Parathyroid adenoma (tissue), 2 donors: ENCODE results near the gene AP1B1.

Experiments
- H2AFZ ChIP-seq: fragments of 300-600 bp; sonication (generic); one replicate; pipeline ENCODE4 v1.7.0; 2017; ENCODE audit warnings: antibody characterized with exemption, mild to moderate bottlenecking
- H3K27ac ChIP-seq: fragments of 300-600 bp; sonication (generic); one replicate; pipeline ENCODE4 v1.7.0; 2017
- H3K27me3 ChIP-seq: fragments of 300-600 bp; sonication (generic); one replicate; pipeline ENCODE4 v1.7.0; 2017; ENCODE audit warnings: low read length; ENCODE audit not compliant: control insufficient read depth, insufficient read depth
- H3K36me3 ChIP-seq: fragments of 300-600 bp; sonication (generic); one replicate; pipeline ENCODE4 v1.7.0; 2017; ENCODE audit warnings: low read length; ENCODE audit not compliant: control insufficient read depth, insufficient read depth
- H3K4me1 ChIP-seq: fragments of 300-600 bp; sonication (generic); one replicate; pipeline ENCODE4 v1.7.0; 2017; ENCODE audit warnings: control low read depth
- H3K4me2 ChIP-seq: fragments of 300-600 bp; sonication (generic); one replicate; pipeline ENCODE4 v1.7.0; 2017; ENCODE audit warnings: low read length
- H3K4me3 ChIP-seq: fragments of 300-600 bp; sonication (generic); one replicate; pipeline ENCODE4 v1.7.0; 2017; ENCODE audit warnings: low read depth, low read length
- H3K79me2 ChIP-seq: fragments of 300-600 bp; sonication (generic); one replicate; pipeline ENCODE4 v1.7.0; 2017; ENCODE audit warnings: control low read depth
- H3K9ac ChIP-seq: fragments of 300-600 bp; sonication (generic); one replicate; pipeline ENCODE4 v1.7.0; 2017; ENCODE audit warnings: mild to moderate bottlenecking
- H3K9me3 ChIP-seq: fragments of 300-600 bp; sonication (generic); one replicate; pipeline ENCODE4 v1.7.0; 2017; ENCODE audit warnings: low read length; ENCODE audit not compliant: control insufficient read depth
- TF ChIP-seq, protein P1 (sequence below): fragments of 300-600 bp; sonication (generic); IDR thresholded peaks from one replicate; pipeline ENCODE4 v1.7.0; 2017; ENCODE audit warnings: antibody characterized with exemption, mild to moderate bottlenecking
- donor health status: primary hyperparathyroidism.

The AP1B1 gene

DNA sequence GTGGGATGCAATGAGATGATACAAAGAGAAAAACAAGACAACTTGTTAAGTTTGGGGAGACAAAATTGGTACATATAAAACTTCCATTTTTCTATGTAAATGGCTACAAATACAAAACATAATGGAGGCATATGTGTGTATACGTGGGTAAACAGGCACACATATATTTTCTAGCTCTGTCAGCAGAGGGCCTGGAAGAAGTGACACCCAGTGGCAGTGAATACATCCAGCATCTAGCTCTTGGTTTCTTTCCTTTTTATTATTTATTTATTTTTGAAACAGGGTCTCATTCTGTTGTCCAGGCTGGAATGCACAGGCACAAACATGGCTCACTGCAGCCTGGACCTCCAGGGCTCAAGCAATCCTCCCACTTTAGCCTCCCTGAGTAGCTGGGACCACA is 67.8 kb downstream of the AP1B1 start:
- no peaks in the 10 kb centered on the region for H3K79me2 ChIP-seq
- H3K4me3 ChIP-seq, result no peak overlapping the region
- H3K4me2 ChIP-seq, result no peak overlapping the region
- TF ChIP-seq, protein P1, sequence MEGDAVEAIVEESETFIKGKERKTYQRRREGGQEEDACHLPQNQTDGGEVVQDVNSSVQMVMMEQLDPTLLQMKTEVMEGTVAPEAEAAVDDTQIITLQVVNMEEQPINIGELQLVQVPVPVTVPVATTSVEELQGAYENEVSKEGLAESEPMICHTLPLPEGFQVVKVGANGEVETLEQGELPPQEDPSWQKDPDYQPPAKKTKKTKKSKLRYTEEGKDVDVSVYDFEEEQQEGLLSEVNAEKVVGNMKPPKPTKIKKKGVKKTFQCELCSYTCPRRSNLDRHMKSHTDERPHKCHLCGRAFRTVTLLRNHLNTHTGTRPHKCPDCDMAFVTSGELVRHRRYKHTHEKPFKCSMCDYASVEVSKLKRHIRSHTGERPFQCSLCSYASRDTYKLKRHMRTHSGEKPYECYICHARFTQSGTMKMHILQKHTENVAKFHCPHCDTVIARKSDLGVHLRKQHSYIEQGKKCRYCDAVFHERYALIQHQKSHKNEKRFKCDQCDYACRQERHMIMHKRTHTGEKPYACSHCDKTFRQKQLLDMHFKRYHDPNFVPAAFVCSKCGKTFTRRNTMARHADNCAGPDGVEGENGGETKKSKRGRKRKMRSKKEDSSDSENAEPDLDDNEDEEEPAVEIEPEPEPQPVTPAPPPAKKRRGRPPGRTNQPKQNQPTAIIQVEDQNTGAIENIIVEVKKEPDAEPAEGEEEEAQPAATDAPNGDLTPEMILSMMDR, result no peak
- H3K9ac ChIP-seq, result no peak overlapping the region
- no peaks in the 10 kb centered on the region for H3K27me3 ChIP-seq
- H3K4me1 ChIP-seq, result no peaks in the 10 kb centered on the region
- no peak overlapping the region for H2AFZ ChIP-seq
- H3K9me3 ChIP-seq, result no peaks in the 10 kb centered on the region
- H3K27ac ChIP-seq, result no peak overlapping the region
- no peaks in the 10 kb centered on the region for H3K36me3 ChIP-seq

DNA sequence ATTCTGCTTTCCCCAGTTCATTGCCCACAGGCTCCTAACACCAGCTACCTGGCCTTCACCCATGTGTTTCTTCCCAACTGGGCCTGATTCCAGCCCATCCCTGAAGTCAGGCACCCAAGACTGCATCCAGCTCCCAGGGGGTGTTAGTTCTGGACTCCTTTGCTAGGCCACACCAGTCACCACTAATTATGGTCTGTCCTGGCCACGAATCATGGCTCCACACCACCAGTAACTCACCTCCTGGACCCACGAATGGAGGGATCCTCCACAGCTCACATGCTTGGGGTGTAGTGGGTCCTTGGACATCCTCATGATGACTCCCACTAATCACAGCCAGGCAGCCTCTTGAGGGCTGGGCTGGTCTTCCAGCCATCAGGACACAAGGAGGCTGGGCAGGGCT is 69.3 kb downstream of the AP1B1 start:
- no peaks in the 10 kb centered on the region for H3K36me3 ChIP-seq
- peaks cover 6% of the 10 kb centered on the region for H3K27me3 ChIP-seq
- H3K4me3 ChIP-seq, result no peak overlapping the region
- no peaks in the 10 kb centered on the region for H3K79me2 ChIP-seq
- H3K27ac ChIP-seq, result no peak overlapping the region
- H2AFZ ChIP-seq, result no peak overlapping the region
- no peaks in the 10 kb centered on the region for H3K9me3 ChIP-seq
- H3K4me1 ChIP-seq, result no peaks in the 10 kb centered on the region
- H3K4me2 ChIP-seq, result no peak overlapping the region
- TF ChIP-seq, protein P1, result no peak
- H3K9ac ChIP-seq, result no peak overlapping the region

GRCh38 chr22:29317827-29318454 is 70.4 kb downstream of the AP1B1 start:
- no peaks in the 10 kb centered on the region for H3K9me3 ChIP-seq
- TF ChIP-seq, protein P1, result no peak

DNA sequence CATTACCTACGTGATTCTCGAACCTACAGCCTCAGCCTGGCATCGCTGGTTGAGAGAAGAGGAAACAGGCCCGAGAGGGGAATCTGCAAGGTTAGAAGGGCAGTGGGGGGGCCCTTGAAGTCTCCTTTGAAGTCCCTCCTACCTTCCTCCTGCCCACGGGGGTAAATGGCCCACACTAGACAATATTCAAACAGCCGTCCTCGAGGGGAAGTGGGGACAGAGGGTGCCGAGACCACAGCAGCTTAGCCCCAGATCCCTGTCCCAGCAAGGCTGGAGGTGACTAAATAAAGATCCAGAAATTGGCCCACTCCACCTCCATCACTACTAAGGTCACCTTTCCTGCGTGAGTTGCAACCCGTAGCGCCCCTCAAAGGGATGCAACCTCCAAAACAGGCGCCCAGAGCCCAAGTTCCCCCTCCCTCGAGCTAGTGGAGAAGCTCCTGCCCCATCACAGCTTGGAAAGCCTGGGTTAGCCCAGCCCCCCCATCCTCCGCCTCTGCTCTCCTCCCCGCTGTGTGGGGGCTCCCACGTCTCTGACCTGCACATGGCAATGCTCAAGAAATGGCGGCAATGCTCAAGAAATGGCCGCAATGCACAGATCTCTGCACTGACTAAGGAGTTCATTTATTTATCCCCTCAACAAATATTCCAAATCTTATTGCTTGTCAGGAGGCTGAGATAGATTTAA is 72.1 kb downstream of the AP1B1 start:
- TF ChIP-seq, protein P1, result no peak
- no peak overlapping the region for H3K4me3 ChIP-seq
- H3K4me2 ChIP-seq, result no peak overlapping the region
- no peak overlapping the region for H3K27ac ChIP-seq
- H3K9me3 ChIP-seq, result no peaks in the 10 kb centered on the region
- H3K79me2 ChIP-seq, result no peaks in the 10 kb centered on the region
- no peaks in the 10 kb centered on the region for H3K4me1 ChIP-seq
- no peaks in the 10 kb centered on the region for H3K36me3 ChIP-seq
- H3K9ac ChIP-seq, result no peak overlapping the region
- peaks cover 12% of the 10 kb centered on the region for H3K27me3 ChIP-seq
- H2AFZ ChIP-seq, result no peak overlapping the region

More at GRCh38 chr22:29317827-29318454, 70.4 kb downstream of the AP1B1 start:
- no peaks in the 10 kb centered on the region for H3K79me2 ChIP-seq
- H3K4me3 ChIP-seq, result no peak overlapping the region
- H3K4me1 ChIP-seq, result no peaks in the 10 kb centered on the region
- H3K27ac ChIP-seq, result no peak overlapping the region
- H3K36me3 ChIP-seq, result no peaks in the 10 kb centered on the region
- H2AFZ ChIP-seq, result no peak overlapping the region
- peaks cover 12% of the 10 kb centered on the region for H3K27me3 ChIP-seq
- no peak overlapping the region for H3K9ac ChIP-seq
- H3K4me2 ChIP-seq, result no peak overlapping the region
